GM19023 (cell line): ENCODE measurements around the gene NMRK1.

Experiments
- ATAC-seq: cut with Tn5 transposase; IDR thresholded peaks from one replicate; pipeline ENCODE4 v1.9.1; 2021; ENCODE audit warnings: mild to moderate bottlenecking, moderate library complexity; ENCODE audit not compliant: unreplicated experiment

Gene NMRK1

DNA sequence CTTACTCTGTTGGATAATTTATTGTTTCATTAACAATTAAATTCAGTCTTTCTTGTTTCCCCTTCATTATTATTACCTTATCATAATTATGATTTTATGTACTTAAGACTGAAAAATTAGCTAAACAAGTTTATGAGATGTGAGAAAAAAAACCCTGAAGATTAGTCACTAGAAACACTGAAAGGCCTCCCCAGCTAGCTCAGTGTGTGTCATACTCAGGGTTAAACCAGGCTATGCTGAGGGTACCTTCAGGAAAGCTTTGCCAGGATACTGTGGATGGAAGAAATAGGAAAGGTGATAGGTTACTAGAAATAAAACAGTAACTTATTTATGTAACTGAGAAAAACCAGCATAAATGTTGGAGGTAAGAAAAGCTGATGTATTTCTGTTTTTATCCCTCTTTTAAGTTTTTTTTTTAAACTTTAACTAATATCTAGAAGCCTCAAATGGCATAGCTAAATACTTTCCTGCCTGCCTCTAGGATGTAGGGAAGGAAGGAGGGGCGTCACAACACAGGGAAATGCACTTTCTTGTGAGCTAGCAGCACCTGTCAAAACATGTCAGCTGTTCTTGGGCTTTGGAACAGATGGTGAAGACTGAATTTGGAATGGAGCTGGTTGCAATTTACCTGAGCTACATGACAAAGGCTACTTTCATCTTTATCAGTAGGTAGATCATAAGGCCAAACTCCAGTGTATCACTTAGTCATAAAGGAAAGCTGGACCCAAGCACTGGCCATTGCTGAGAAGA is 24.2 kb downstream of the NMRK1 start:
- ATAC-seq: no peak

DNA sequence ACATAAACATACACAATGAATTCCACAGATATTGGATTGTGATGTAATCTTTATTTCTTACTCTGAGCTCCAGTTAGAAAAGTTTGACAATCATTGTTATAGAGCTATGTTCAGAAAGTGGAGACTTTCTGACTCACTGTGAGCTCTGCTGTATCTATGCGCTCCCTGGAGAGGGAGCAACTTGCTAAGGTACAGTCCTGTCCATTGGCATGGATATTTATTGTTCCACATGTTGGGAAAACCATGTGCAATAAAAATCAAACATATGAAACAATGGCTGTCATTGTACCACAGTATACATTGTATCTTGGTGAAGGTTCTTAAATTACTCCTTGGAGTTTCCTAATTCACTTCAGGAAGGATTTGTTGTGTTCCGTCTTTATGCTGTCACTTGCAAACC is 26.8 kb downstream of the NMRK1 start:
- ATAC-seq: no peak

DNA sequence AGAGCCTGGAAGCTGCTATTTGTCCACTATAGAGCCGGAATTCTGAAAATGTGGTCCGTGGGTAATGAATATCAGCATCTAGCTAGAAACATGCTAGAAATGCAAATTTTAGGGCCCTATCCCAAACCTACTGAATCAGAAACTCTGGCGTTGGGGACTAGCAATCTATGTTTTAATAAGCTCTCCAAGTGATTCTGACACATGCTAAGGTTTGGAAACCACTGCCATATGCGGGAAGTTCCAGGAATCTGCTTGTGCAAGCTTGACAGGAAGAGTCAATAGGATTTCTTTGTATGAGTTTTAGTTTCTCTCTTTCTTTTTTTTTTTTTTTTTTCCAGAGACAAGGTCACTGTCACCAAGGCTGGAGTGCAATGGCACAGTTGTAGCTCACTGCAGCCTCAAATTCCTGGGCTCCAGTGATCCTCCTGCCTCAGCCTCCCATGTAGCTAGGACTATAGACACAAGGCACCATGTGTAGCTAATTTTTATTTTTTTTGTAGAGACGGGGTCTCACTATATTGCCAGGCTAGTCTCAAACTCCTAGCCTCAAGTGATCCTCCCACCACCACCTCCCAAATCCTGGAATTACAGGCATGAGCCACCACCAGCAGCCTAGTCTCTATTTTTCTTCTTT is 33.5 kb downstream of the NMRK1 start:
- ATAC-seq: no peak

DNA sequence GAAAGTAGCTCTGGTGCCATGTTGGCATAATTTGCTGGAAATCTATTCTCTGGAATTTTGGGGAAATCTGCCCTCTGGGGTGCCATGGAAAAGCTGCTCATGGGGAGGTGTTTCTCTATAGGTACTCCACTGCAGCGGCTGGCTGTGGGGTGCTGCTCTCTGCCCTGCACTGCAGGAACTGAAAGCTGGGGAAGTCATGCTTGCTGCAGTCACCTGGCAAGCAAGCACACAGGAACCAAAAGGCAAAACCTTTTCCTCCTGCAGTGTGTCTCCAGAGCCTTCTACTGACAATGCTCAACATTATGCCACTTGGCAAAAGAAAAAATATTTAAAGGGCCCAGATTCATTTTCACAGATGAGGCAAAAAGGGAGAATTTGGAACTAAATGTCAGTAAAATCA is 34.1 kb downstream of the NMRK1 start:
- ATAC-seq: no peak

DNA sequence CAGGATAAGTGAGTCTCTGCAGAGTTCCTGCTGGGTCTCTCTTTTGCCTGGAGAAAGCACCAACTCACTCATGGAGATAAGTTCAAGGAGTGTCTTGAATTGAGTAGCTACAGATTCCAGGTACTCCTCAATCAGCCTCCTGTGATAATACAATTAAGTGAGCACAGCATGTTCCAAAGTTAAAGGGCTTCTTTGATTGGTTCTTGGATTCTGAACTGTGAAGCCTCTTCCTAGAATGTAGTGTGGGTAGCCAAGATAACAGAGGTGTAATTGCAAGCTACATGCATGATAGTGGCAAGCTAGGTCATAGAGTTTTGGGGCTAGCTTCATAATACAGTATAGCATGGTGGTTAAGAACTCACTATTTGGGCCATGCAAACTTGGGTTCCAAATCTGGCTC is 36.7 kb downstream of the NMRK1 start:
- no peak for ATAC-seq

DNA sequence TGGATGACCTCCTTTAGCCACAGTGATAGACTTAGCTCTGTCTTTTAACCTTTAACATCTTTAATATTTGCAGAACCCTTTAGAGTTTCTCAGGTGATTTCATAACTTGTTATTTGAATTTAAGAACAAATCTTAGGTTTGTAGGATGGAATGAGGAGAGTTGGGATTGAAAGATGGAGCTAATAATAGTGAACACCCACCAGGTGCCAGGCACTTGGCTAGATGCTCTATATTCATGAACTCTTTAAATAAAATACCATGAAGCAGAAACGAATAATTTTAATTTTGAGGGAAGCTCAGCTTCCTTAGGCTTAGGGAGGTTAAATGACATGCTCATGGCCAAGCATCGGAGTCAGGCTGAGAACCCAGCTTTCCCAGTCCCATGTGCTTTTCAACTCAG is 40.4 kb downstream of the NMRK1 start:
- no peak for ATAC-seq

DNA sequence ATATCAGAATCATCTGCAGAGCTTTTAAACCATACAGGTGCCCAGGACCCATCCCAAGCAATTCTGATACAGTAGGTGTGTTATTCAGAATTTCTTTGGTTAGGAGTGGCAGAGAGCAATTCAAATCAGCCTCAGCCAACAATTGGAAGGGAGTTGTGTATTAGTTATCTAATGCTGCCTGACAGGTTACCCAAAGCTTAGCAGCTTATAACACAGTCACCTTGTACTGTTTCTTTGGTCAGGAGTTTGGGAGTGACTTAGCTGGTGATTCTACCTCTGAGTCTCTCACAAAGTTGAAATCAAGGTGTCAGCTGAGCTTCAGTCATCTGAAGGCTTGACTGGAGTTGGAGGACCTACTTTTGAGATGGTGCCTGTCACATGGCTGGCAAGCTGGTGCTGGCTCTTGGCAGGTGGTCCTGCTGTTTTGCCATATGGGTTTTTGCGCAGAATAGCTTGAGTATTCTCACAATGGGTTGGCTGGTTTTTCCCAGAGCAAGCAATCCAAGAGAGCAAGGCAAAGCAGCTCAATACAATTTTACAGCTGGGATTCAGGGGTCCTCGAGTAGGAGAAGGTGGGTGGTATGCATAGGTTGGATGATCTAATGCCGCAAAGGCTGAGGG is 41.1 kb downstream of the NMRK1 start:
- no peak for ATAC-seq

DNA sequence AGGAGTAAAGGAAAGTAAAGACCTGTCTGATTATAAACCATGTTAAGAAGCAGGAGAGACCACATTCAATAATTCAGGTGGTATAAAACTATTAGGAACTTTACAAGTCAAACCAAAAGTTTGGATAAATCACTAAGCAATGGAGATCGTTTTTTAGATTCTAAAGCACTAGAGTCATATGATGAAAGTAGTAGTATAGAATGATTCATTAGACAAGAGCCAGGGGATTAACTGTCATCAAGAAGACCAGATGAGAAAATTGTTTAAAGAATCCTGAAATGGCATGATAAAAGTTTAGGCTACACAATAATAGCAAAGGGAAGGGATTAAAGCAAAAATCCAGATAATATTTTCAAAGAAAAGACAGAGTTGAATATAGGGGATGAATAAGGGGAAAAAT is 46.9 kb downstream of the NMRK1 start:
- no peak for ATAC-seq

DNA sequence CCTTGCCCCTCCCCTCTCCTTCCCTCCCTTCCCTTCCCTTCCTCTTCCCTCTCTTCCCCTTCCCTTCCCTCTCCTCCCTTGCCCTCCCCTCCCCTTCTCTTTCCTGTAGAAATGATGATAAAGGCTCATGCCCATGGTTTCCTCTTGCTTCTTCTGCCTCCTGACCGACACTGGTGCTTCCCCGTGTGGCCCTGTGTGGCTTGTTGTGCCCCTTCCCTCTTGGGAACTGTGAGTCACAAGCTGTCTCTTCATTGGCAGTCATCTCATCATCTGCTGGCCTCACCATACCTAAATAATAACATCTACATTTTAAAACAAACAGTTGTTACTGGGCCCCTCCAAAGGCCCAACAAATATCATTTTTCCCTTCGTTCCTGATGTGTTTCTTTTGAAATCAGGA is 48.2 kb downstream of the NMRK1 start:
- ATAC-seq: no peak

DNA sequence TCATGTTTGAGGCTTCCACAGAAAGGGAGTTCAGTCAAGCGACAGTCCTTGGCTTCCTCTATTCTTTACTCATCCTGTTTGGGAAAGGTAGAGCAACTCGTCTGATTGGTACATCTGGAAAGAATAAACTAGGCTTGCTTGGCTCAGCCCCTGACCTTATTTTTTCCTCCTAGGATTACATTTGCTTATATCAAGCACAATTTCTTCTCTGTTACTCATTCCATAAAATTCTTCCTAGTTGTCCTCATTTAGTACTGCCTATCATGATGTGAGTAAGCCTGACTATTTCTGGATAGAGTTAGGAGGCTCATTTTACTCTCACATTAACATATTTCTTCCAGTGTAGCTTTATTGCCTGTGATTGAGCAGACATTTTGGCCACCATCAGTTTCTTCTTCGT is 48.9 kb downstream of the NMRK1 start:
- ATAC-seq: no peak

DNA sequence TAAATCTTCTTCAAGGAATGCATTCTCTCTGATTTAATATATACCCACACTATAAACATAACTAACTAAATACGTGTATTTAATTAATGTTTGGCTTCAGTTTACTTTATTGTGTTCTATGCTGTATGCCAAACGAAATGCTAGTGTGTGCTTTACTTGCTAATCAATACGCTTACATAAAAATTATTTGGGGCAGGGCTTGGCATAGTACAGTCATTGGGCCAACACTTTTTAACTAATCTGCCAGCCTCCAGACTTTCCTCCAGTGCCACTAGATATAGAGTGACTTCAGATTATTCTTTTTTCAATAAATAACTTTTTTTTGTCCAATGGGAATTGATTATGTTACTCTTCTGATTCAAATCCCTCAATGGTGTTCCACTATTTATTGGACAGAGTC is 51.2 kb downstream of the NMRK1 start:
- no peak for ATAC-seq

DNA sequence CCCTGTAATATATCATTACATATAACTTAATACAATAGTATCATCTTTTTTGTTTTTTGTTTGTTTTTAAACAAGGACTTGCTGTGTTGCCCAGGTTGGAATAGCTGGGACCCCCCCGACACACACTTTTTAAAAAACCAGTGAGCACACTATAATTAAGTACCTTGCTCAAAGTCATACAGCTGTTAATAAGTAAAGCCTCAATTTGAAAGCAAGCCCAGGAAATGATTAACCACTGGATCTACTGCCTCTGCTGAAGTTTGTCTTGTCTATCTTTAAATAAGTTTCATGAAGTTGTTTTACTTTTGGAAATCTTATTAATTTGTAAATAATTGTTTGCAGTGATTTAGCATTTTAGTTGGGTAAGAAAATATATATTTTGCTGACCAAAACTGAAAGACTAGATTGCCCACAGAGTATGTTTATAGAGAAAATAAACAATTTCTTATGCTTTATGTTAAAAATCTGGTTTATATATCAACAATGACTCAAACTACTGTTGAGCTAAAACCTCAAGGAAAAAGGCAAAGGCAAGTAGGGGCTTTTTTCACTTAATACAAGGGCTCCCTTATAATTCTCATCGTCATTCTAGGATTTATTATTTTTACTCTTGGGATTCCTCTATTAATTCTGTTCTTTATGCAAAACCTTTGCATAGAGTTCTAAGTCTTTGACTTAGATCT is 54.0 kb downstream of the NMRK1 start:
- peak; percentile 83 for ATAC-seq

DNA sequence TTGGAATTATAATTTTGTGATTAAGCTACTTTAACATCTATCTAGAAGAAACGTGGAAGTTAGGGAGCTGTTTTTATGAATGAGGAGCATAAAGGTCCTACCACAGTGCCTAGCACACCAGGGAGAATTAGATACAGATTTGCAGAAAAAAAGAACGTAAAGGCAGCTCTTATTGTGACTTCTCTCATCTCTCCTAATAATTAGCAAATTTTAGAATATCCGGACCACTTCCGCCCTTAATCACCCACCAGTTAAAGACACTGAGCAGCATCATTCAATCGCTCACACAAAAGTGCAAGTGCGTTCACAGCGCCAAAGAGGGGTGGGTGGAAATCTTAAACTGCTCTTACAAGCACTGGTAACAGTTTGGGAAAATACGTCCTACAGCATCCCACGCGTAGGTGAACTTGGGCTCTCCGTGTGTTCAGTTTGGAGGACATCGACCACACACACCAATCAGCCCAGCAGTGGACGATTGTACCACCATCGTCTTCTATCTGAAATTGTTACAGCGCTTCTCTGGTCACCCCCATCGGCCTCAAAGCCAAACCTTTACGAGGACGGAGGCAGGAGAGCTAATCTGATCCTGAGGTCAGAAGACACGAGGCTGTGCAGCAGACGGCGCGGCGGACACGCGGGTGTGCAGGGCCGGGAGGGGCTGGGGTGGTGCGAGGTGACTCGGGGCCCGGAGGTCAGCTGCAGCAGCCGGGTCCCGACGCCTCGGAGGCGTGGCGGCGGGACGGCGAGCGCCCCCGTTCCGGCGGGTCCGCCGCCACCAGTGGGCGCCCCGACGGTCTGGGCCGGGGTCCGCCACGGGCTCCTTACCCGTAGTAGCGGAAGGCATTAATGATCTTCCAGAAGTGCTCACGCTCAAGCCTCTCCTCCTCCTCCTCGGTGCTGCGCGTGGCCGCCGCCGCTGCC is 60.5 kb downstream of the NMRK1 start:
- peak; percentile 51 for ATAC-seq

DNA sequence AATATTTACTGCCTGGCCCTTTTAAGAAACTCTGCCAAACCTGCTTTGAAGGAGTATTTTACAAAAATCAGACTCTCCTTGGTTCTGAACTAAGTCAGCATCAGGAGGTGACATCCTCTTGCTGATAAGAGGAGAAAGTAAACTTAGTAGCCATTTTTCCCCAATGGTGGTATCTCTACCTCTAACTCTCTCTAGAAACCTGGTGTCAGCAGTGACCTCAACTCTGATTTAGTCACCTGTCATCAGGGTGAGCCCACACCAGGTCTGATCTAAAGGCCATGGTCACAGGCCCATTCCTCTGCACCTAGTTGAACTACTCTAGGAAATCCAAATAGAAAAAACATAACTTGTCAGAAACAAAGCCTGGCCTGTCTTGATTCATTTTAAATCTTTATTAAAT is 64.1 kb downstream of the NMRK1 start:
- ATAC-seq: no peak

DNA sequence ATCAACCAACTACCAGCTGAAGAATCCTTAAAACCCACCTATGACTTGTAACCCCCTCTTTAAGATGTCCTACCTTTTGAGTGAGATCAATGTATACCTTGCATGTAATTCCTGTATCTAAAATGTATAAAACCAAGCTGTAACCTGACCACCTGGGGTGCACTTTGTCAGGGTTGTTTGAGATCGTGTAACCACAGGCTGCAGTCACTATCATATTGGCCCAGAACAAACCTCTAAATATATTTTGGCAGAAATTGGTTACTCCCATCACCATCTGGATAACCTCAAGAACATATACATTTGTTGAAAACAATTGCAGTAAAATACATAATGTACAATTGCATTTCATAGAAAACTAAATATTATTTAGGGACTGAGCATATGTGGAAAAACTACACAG is 68.3 kb downstream of the NMRK1 start:
- ATAC-seq: no peak

DNA sequence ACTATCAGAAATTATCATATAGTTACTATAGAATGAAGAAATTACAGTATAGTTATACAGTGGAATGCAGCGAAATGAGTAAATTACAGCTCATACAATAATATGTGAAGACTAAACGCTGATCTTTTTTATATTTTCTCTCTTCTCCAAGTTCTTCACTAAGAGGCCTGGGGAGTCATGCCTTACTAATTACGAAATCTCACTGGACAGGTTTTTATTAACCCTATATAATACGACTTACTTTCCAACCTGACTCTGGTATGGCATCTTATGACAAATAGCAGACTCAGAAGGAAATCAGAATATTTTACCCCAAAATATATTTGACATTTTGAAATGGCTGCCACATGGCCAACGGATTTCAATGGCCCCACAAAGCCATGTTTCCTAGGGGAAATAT is 68.9 kb downstream of the NMRK1 start:
- no peak for ATAC-seq

DNA sequence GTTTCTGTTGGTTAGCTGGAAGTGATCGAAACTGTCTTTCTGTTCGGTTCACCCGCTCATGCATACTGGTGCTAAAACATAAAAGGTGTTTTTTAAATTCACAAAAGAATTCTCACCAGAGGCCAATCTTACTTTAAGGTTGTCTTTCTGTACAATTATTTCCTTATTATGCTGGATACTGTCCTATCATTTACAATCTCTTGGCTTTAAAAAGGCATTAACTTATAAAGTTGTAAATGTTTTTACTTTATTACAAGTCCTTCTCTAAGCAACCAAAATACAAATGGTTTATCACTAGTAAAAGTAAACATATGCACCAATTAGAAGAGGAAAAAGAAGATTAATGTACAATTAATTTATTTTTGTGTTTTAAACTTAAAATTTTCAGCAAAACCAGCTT is 70.6 kb downstream of the NMRK1 start:
- ATAC-seq: no peak

DNA sequence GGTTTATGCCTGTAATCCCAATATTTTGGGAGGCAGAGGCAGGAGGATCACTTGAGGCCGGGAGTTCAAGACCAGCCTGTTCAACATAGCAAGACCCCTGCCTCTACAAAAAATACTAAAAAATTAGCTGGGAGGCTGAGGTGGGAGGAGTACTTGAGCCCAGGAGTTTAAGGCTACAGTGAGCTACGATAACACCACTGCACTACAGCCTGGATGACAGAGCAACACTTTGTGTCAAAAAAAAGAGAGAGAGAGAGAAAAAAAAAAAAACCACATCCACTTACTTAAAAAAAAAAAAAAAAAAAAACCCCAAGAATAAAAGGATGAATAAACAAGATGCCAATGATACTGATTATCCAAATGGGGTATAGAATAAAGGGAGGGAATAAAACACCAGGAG is 74.2 kb downstream of the NMRK1 start:
- ATAC-seq: no peak
